Esophagus squamous epithelium (tissue), 4 donors: ENCODE measurements around the gene GPC5.

Source experiments
- CTCF ChIP-seq, 6 experiments: fragments of 450-650 bp in 4 of 6; fragments of 200-600 bp in 2 of 6; sonication (generic) in 2 of 6; IDR thresholded peaks; one replicate each; pipeline ENCODE4 v1.5.1; 2016 to 2019; ENCODE audit warnings: antibody characterized with exemption in 6 of 6, mild to moderate bottlenecking in 4 of 6, moderate library complexity in 4 of 6
- POLR2A ChIP-seq, 4 donors: fragments of 450-650 bp; IDR thresholded peaks; one replicate each; pipeline ENCODE4 v1.6.1; 2017; ENCODE audit warnings: antibody characterized with exemption in 4 of 4, mild to moderate bottlenecking in 4 of 4, moderate library complexity in 3 of 4

GRCh38 chr13:91504216-91504615 lies 105.8 kb downstream of the GPC5 start:
- TF ChIP-seq CTCF (IDR thresholded peaks at IDR 0.05) = no peak
- TF ChIP-seq POLR2A (IDR thresholded peaks at IDR 0.05) = no peak
